ENCODE measurements around the gene CRK.

Gene CRK

DNA sequence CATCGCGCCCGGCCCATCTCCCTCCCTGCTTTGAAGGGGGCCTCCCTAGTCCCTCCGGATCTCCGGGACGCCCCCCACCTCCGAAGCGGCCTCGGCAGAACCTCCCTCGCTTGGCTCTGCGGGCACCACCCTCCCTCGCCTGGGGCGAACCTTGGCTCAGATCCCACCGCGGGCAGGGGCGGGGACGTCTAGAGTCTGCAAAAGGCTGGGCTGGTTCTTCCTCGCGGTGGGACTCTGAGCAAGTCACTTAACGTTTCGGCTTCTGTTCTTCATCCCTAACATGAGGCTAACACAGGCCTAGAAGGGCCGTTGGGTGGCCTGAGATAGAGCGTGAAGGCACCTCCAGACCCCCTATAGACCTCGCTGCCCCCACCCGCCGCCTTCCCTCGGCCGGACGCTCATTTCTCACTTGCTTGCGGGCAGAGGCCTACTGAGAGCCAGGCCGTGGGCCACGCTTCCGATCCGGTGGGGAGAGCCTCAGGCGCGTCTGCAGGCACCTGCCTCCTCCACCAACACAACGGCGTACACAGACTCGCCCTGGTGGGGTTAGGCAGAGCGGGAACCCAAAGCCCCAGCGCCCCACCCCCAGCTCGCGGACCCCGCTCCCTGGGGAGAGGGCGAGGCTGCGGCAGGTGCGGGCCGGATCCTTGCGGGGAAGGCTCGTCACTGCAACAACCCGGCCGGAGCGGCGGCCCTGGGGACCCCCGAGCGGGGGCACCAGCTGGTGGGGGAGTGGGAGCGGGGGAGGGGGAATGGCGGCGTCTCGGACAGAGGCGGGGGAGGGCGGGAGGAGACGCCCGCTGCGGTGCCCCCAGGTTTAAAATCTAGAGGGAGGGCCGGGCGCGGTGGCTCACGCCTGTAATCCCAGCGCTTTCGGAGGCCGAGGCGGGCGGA is 31.0 kb upstream of the CRK start:
- ATAC-seq: no peak
- TF ChIP-seq ZNF70 (CRISPR knock-in tag; IDR thresholded peaks at IDR 0.05): no peak
- no peak for TF ChIP-seq CSDC2 (CRISPR knock-in tag; IDR thresholded peaks at IDR 0.05)
- TF ChIP-seq, protein P1, sequence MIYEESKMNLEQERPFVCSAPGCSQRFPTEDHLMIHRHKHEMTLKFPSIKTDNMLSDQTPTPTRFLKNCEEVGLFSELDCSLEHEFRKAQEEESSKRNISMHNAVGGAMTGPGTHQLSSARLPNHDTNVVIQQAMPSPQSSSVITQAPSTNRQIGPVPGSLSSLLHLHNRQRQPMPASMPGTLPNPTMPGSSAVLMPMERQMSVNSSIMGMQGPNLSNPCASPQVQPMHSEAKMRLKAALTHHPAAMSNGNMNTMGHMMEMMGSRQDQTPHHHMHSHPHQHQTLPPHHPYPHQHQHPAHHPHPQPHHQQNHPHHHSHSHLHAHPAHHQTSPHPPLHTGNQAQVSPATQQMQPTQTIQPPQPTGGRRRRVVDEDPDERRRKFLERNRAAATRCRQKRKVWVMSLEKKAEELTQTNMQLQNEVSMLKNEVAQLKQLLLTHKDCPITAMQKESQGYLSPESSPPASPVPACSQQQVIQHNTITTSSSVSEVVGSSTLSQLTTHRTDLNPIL (CRISPR knock-in tag; IDR thresholded peaks at IDR 0.05; ENCODE audit: low read depth): no peak
- TF ChIP-seq ZC3H10 (CRISPR knock-in tag; IDR thresholded peaks at IDR 0.05): no peak
- TF ChIP-seq PPARA (CRISPR knock-in tag; IDR thresholded peaks at IDR 0.05; ENCODE audit: borderline replicate concordance): no peak
- TF ChIP-seq ZFP3 (CRISPR knock-in tag; IDR thresholded peaks at IDR 0.05): no peak
- TF ChIP-seq, protein P2, sequence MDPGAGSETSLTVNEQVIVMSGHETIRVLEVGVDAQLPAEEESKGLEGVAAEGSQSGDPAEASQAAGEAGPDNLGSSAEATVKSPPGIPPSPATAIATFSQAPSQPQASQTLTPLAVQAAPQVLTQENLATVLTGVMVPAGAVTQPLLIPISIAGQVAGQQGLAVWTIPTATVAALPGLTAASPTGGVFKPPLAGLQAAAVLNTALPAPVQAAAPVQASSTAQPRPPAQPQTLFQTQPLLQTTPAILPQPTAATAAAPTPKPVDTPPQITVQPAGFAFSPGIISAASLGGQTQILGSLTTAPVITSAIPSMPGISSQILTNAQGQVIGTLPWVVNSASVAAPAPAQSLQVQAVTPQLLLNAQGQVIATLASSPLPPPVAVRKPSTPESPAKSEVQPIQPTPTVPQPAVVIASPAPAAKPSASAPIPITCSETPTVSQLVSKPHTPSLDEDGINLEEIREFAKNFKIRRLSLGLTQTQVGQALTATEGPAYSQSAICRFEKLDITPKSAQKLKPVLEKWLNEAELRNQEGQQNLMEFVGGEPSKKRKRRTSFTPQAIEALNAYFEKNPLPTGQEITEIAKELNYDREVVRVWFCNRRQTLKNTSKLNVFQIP (CRISPR knock-in tag; IDR thresholded peaks at IDR 0.05; ENCODE audit: borderline replicate concordance, low read depth): no peak
- TF ChIP-seq, protein P3, sequence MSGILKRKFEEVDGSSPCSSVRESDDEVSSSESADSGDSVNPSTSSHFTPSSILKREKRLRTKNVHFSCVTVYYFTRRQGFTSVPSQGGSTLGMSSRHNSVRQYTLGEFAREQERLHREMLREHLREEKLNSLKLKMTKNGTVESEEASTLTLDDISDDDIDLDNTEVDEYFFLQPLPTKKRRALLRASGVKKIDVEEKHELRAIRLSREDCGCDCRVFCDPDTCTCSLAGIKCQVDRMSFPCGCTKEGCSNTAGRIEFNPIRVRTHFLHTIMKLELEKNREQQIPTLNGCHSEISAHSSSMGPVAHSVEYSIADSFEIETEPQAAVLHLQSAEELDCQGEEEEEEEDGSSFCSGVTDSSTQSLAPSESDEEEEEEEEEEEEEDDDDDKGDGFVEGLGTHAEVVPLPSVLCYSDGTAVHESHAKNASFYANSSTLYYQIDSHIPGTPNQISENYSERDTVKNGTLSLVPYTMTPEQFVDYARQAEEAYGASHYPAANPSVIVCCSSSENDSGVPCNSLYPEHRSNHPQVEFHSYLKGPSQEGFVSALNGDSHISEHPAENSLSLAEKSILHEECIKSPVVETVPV (CRISPR knock-in tag; IDR thresholded peaks at IDR 0.05): no peak
- no peak for TF ChIP-seq RARB (CRISPR knock-in tag; IDR thresholded peaks at IDR 0.05)
- TF ChIP-seq, protein P4, sequence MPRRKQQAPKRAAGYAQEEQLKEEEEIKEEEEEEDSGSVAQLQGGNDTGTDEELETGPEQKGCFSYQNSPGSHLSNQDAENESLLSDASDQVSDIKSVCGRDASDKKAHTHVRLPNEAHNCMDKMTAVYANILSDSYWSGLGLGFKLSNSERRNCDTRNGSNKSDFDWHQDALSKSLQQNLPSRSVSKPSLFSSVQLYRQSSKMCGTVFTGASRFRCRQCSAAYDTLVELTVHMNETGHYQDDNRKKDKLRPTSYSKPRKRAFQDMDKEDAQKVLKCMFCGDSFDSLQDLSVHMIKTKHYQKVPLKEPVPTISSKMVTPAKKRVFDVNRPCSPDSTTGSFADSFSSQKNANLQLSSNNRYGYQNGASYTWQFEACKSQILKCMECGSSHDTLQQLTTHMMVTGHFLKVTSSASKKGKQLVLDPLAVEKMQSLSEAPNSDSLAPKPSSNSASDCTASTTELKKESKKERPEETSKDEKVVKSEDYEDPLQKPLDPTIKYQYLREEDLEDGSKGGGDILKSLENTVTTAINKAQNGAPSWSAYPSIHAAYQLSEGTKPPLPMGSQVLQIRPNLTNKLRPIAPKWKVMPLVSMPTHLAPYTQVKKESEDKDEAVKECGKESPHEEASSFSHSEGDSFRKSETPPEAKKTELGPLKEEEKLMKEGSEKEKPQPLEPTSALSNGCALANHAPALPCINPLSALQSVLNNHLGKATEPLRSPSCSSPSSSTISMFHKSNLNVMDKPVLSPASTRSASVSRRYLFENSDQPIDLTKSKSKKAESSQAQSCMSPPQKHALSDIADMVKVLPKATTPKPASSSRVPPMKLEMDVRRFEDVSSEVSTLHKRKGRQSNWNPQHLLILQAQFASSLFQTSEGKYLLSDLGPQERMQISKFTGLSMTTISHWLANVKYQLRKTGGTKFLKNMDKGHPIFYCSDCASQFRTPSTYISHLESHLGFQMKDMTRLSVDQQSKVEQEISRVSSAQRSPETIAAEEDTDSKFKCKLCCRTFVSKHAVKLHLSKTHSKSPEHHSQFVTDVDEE (CRISPR knock-in tag; IDR thresholded peaks at IDR 0.05): no peak
- no peak for TF ChIP-seq TOX (CRISPR knock-in tag; IDR thresholded peaks at IDR 0.05; ENCODE audit: borderline replicate concordance)
- no peak for TF ChIP-seq ISL1 (CRISPR knock-in tag; IDR thresholded peaks at IDR 0.05)
- TF ChIP-seq ZNF8 (CRISPR knock-in tag; IDR thresholded peaks at IDR 0.05): no peak
- TF ChIP-seq OSR1 (CRISPR knock-in tag; IDR thresholded peaks at IDR 0.05): no peak

DNA sequence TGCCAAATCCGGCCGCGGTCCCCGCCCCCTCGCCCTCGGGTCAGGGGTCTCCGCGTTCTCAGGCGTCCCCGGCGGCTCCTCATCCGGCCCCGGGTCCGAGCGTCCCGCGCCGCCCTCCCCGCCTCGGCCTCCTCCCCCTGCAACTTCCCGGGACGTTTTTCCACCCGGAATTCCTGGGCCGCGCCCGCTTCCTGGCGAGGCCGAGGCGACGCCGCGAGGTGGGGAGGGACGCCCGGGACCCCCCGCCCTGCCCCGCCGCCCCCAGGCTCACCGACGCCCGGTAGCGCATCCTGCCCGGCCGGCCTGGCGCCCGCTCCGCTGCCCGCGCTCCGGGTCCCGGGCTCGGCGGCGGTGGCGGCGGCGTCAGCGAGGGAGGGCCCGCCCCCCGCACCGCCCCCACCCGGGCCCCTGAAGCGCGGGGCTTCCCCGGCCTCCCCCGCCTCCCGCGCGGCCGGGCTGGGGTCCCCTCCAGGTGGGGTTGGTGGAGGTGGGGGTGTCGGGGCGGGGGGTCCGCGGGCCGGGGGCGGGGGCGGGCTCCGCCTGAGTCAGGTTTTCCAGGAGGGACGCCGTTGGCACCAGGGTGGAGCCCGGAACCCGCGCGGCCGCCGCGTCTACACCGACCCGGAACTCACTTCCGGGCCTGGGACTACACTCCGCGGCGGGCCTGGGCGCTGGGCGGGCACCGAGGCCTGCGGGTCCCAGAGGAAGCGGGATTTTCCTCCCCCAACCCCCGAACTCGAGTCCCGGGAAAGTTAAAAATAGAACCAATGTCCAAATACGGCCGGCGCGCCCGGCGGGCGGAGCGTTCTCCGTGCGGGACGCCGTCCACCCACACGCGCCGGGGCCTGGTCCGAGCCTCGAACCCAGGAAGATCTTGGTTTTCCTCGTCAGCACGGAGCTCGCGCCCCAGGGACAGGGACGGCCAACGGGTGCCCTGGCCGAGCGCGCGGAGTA is 29.7 kb upstream of the CRK start:
- ATAC-seq: peak; percentile 35
- TF ChIP-seq CSDC2 (CRISPR knock-in tag; IDR thresholded peaks at IDR 0.05) (0 out of 2 replicates have a peak, but pooled peaks have one; percentile 57), ZNF565 (CRISPR knock-in tag; conservative IDR thresholded peaks at IDR 0.05; ENCODE audit: low read depth) (no peak), ESRRG (CRISPR knock-in tag; IDR thresholded peaks at IDR 0.05) (no peak), ZNF70 (CRISPR knock-in tag; IDR thresholded peaks at IDR 0.05) (no peak), ZFP3 (CRISPR knock-in tag; IDR thresholded peaks at IDR 0.05) (0 out of 2 replicates have a peak, but pooled peaks have one; percentile 14), ISL1 (CRISPR knock-in tag; IDR thresholded peaks at IDR 0.05) (no peak), ZC3H10 (CRISPR knock-in tag; IDR thresholded peaks at IDR 0.05) (no peak)
- TF ChIP-seq, protein P4 (CRISPR knock-in tag; IDR thresholded peaks at IDR 0.05): no peak
- TF ChIP-seq, protein P2 (CRISPR knock-in tag; IDR thresholded peaks at IDR 0.05; ENCODE audit: borderline replicate concordance, low read depth): no peak
- TF ChIP-seq, protein P1 (CRISPR knock-in tag; IDR thresholded peaks at IDR 0.05; ENCODE audit: low read depth): no peak
- TF ChIP-seq, protein P5, sequence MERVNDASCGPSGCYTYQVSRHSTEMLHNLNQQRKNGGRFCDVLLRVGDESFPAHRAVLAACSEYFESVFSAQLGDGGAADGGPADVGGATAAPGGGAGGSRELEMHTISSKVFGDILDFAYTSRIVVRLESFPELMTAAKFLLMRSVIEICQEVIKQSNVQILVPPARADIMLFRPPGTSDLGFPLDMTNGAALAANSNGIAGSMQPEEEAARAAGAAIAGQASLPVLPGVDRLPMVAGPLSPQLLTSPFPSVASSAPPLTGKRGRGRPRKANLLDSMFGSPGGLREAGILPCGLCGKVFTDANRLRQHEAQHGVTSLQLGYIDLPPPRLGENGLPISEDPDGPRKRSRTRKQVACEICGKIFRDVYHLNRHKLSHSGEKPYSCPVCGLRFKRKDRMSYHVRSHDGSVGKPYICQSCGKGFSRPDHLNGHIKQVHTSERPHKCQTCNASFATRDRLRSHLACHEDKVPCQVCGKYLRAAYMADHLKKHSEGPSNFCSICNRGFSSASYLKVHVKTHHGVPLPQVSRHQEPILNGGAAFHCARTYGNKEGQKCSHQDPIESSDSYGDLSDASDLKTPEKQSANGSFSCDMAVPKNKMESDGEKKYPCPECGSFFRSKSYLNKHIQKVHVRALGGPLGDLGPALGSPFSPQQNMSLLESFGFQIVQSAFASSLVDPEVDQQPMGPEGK (CRISPR knock-in tag; IDR thresholded peaks at IDR 0.05; ENCODE audit: borderline replicate concordance): no peak
- TF ChIP-seq, protein P3 (CRISPR knock-in tag; IDR thresholded peaks at IDR 0.05): no peak

All from SK-N-SH treated with all-trans-retinoic acid at 6 μM for 48 hours (cell line).